Skeletal muscle cell (primary cell): Measurements from ENCODE around the gene RAB44.

ENCODE experiments used
- DNase-seq: peaks from one replicate; pipeline ENCODE4 v3.0.0-alpha.2; 2010; ENCODE audit warnings: low read depth
- H3K4me3 ChIP-seq: 2 replicates; pipeline ENCODE4 v1.5.1; 2011; ENCODE audit warnings: low read depth, mild to moderate bottlenecking, control low read depth, low read length, moderate library complexity

RAB44 gene

GRCh38 chr6:36684447-36684812 is 13.2 kb upstream of the RAB44 start:
- no peak overlapping the region for H3K4me3 ChIP-seq
- DNase-seq: no peak

- no peak overlapping the region for H3K4me3 ChIP-seq
- no peak for DNase-seq
These were observed 12.3 kb upstream of the RAB44 start for GRCh38 chr6:36685166-36685924.

GRCh38 chr6:36685926-36686667 is 11.5 kb upstream of the RAB44 start:
- H3K4me3 ChIP-seq: no peak overlapping the region
- no peak for DNase-seq

GRCh38 chr6:36686668-36687513 is 10.7 kb upstream of the RAB44 start:
- H3K4me3 ChIP-seq: no peak overlapping the region
- DNase-seq: no peak

- H3K4me3 ChIP-seq: no peak overlapping the region
- DNase-seq: peak; percentile 37
These were observed 9.4 kb upstream of the RAB44 start for GRCh38 chr6:36688063-36688738.

GRCh38 chr6:36688739-36689075 is 8.9 kb upstream of the RAB44 start:
- DNase-seq: no peak
- no peak overlapping the region for H3K4me3 ChIP-seq

GRCh38 chr6:36691011-36691410 is 6.6 kb upstream of the RAB44 start:
- no peak overlapping the region for H3K4me3 ChIP-seq
- DNase-seq: no peak

- no peak for DNase-seq
- no peak overlapping the region for H3K4me3 ChIP-seq
These were observed 6.0 kb upstream of the RAB44 start for GRCh38 chr6:36691612-36692011.

GRCh38 chr6:36692220-36692619 is 5.4 kb upstream of the RAB44 start:
- no peak overlapping the region for H3K4me3 ChIP-seq
- DNase-seq: no peak

GRCh38 chr6:36692861-36693702 is 4.5 kb upstream of the RAB44 start:
- H3K4me3 ChIP-seq: no peak overlapping the region
- DNase-seq: no peak

- H3K4me3 ChIP-seq: no peak overlapping the region
- no peak for DNase-seq
These were observed 3.0 kb upstream of the RAB44 start for GRCh38 chr6:36694616-36695015.

- DNase-seq: no peak
- H3K4me3 ChIP-seq: no peak overlapping the region
These were observed 2.2 kb upstream of the RAB44 start for GRCh38 chr6:36695414-36695813.

GRCh38 chr6:36698196-36698595 is 570 bp downstream of the RAB44 start:
- no peak for DNase-seq
- H3K4me3 ChIP-seq: no peak overlapping the region

- no peak for DNase-seq
- no peak overlapping the region for H3K4me3 ChIP-seq
These were observed 1.2 kb downstream of the RAB44 start for GRCh38 chr6:36698871-36699271.

- no peak for DNase-seq
- H3K4me3 ChIP-seq: no peak overlapping the region
These were observed 1.7 kb downstream of the RAB44 start for GRCh38 chr6:36699348-36699747.

GRCh38 chr6:36700071-36700812 is 2.6 kb downstream of the RAB44 start:
- H3K4me3 ChIP-seq: no peak overlapping the region
- no peak for DNase-seq

GRCh38 chr6:36700831-36701230 is 3.2 kb downstream of the RAB44 start:
- DNase-seq: no peak
- H3K4me3 ChIP-seq: no peak overlapping the region

GRCh38 chr6:36701401-36701991 is 3.9 kb downstream of the RAB44 start:
- no peak overlapping the region for H3K4me3 ChIP-seq
- no peak for DNase-seq
